Activated naive CD8-positive, alpha-beta T cell treated with anti-CD3 and anti-CD28 coated beads for 36 hours (primary cell): Measurements from ENCODE around the gene ZDHHC7. TPM values are rescaled to one million over a fixed set of nuclear protein-coding genes. Genes with fewer than 3 reads are reported as not detected.
"Not testable (repeated sequence)": the region's sequence is repeated elsewhere in the genome, so short reads cannot be mapped to it uniquely, and the experiment has no call there.

ENCODE experiments used
- DNase-seq: peaks from one replicate; pipeline ENCODE4 v3.0.0; 2021
- H3K27ac Mint-ChIP-seq: one replicate; pipeline ENCODE4 v1.8.0; 2022; ENCODE audit warnings: mild to moderate bottlenecking, moderate library complexity, mixed read lengths
- H3K27me3 Mint-ChIP-seq: one replicate; pipeline ENCODE4 v1.8.0; 2022; ENCODE audit warnings: mild to moderate bottlenecking, mixed read lengths
- H3K36me3 Mint-ChIP-seq: one replicate; pipeline ENCODE4 v1.8.0; 2021; ENCODE audit warnings: mild to moderate bottlenecking, mixed read lengths
- H3K4me1 Mint-ChIP-seq: one replicate; pipeline ENCODE4 v1.8.0; 2021; ENCODE audit warnings: mixed read lengths
- H3K4me3 Mint-ChIP-seq: one replicate; pipeline ENCODE4 v1.8.0; 2022; ENCODE audit warnings: mild to moderate bottlenecking, moderate library complexity, mixed read lengths
- H3K9me3 Mint-ChIP-seq: one replicate; pipeline ENCODE4 v1.8.0; 2022; ENCODE audit warnings: mixed read lengths
- total RNA-seq, 2 experiments: library from RNA; stranded (reverse); gene quantifications; one replicate each; pipeline ENCODE4 v1.2.3, GENCODE V29; 2021

ZDHHC7 gene
- total RNA-seq, result 10 to 100 TPM; 27.4 to 30.0 TPM

- H3K4me3 Mint-ChIP-seq, result peak within 1 kb of the TSS; percentile 97
- H3K9me3 Mint-ChIP-seq, result no peaks in the 10 kb centered on the region
- DNase-seq, result peak; percentile 87
- H3K4me1 Mint-ChIP-seq, result peaks cover 24% of the 10 kb centered on the region
- peak within 1 kb of the TSS; percentile 99 for H3K27ac Mint-ChIP-seq
- peaks cover 5% of the 10 kb centered on the region for H3K36me3 Mint-ChIP-seq
- H3K27me3 Mint-ChIP-seq, result peaks cover 3% of the 10 kb centered on the region
Measured at GRCh38 chr16:85010931-85011845, at the start of gene ZDHHC7. TSS of gene ZDHHC7 (minus strand) at chr16:85011535. CDS start at chr16:84990618, 20,917 bp downstream.

- peaks cover 50% of the 10 kb centered on the region for H3K4me1 Mint-ChIP-seq
- H3K4me3 Mint-ChIP-seq, result no peak overlapping the region
- H3K27ac Mint-ChIP-seq, result no peak overlapping the region
- H3K9me3 Mint-ChIP-seq, result no peaks in the 10 kb centered on the region
- H3K27me3 Mint-ChIP-seq, result no peaks in the 10 kb centered on the region
- no peaks in the 10 kb centered on the region for H3K36me3 Mint-ChIP-seq
- no peak for DNase-seq
Measured at GRCh38 chr16:85058909-85059308, 47.6 kb upstream of the ZDHHC7 start.

GRCh38 chr16:85057948-85058347, 46.6 kb upstream of the ZDHHC7 start:
- H3K27ac Mint-ChIP-seq, result no peak overlapping the region
- no peaks in the 10 kb centered on the region for H3K27me3 Mint-ChIP-seq
- DNase-seq, result no peak
- peaks cover 50% of the 10 kb centered on the region for H3K4me1 Mint-ChIP-seq
- H3K9me3 Mint-ChIP-seq, result no peaks in the 10 kb centered on the region
- H3K36me3 Mint-ChIP-seq, result no peaks in the 10 kb centered on the region
- no peak overlapping the region for H3K4me3 Mint-ChIP-seq

- Mint-ChIP-seq H3K4me1 (peaks cover 48% of the 10 kb centered on the region), H3K4me3 (no peak overlapping the region), H3K36me3 (no peaks in the 10 kb centered on the region), H3K27ac (peak overlapping the region; percentile 48), H3K27me3 (no peaks in the 10 kb centered on the region), H3K9me3 (no peaks in the 10 kb centered on the region)
- DNase-seq, result peak; percentile 11
Measured at GRCh38 chr16:85057212-85057889, 46.0 kb upstream of the ZDHHC7 start.

GRCh38 chr16:85056211-85056748, 44.9 kb upstream of the ZDHHC7 start:
- DNase-seq, result no peak
- no peaks in the 10 kb centered on the region for H3K27me3 Mint-ChIP-seq
- H3K4me3 Mint-ChIP-seq, result peak overlapping the region; percentile 81
- peaks cover 41% of the 10 kb centered on the region for H3K4me1 Mint-ChIP-seq
- H3K9me3 Mint-ChIP-seq, result no peaks in the 10 kb centered on the region
- peak overlapping the region; percentile 96 for H3K27ac Mint-ChIP-seq
- H3K36me3 Mint-ChIP-seq, result no peaks in the 10 kb centered on the region

GRCh38 chr16:85055493-85056210, 44.3 kb upstream of the ZDHHC7 start:
- Mint-ChIP-seq H3K4me3 (peak overlapping the region; percentile 81), H3K4me1 (peaks cover 40% of the 10 kb centered on the region), H3K9me3 (no peaks in the 10 kb centered on the region), H3K36me3 (no peaks in the 10 kb centered on the region), H3K27ac (peak overlapping the region; percentile 96), H3K27me3 (no peaks in the 10 kb centered on the region)
- DNase-seq, result peak; percentile 54

- peaks cover 42% of the 10 kb centered on the region for H3K4me1 Mint-ChIP-seq
- H3K4me3 Mint-ChIP-seq, result peak overlapping the region; percentile 81
- H3K36me3 Mint-ChIP-seq, result no peaks in the 10 kb centered on the region
- no peaks in the 10 kb centered on the region for H3K9me3 Mint-ChIP-seq
- no peak for DNase-seq
- no peaks in the 10 kb centered on the region for H3K27me3 Mint-ChIP-seq
- peak overlapping the region; percentile 96 for H3K27ac Mint-ChIP-seq
Measured at GRCh38 chr16:85054948-85055492, 43.7 kb upstream of the ZDHHC7 start.

GRCh38 chr16:85054321-85054720, 43.0 kb upstream of the ZDHHC7 start:
- H3K4me1 Mint-ChIP-seq, result peaks cover 39% of the 10 kb centered on the region
- H3K36me3 Mint-ChIP-seq, result not testable (repeated sequence)

GRCh38 chr16:85052536-85052935, 41.2 kb upstream of the ZDHHC7 start:
- H3K36me3 Mint-ChIP-seq, result no peaks in the 10 kb centered on the region
- no peaks in the 10 kb centered on the region for H3K9me3 Mint-ChIP-seq
- H3K27me3 Mint-ChIP-seq, result no peaks in the 10 kb centered on the region
- H3K4me3 Mint-ChIP-seq, result no peak overlapping the region
- no peak for DNase-seq
- H3K4me1 Mint-ChIP-seq, result peaks cover 37% of the 10 kb centered on the region
- no peak overlapping the region for H3K27ac Mint-ChIP-seq

More at GRCh38 chr16:85054321-85054720, 43.0 kb upstream of the ZDHHC7 start:
- not testable (repeated sequence) for H3K9me3 Mint-ChIP-seq, H3K4me3 Mint-ChIP-seq, H3K27ac Mint-ChIP-seq, DNase-seq, H3K27me3 Mint-ChIP-seq

- Mint-ChIP-seq H3K4me3 (no peak overlapping the region), H3K36me3 (peaks cover 2% of the 10 kb centered on the region), H3K9me3 (no peaks in the 10 kb centered on the region), H3K27me3 (no peaks in the 10 kb centered on the region), H3K4me1 (peaks cover 33% of the 10 kb centered on the region), H3K27ac (no peak overlapping the region)
- DNase-seq, result no peak
Measured at GRCh38 chr16:85051683-85052082, 40.3 kb upstream of the ZDHHC7 start.

- DNase-seq, result no peak
- H3K36me3 Mint-ChIP-seq, result peaks cover 2% of the 10 kb centered on the region
- H3K27ac Mint-ChIP-seq, result no peak overlapping the region
- H3K4me3 Mint-ChIP-seq, result no peak overlapping the region
- H3K9me3 Mint-ChIP-seq, result no peaks in the 10 kb centered on the region
- peaks cover 30% of the 10 kb centered on the region for H3K4me1 Mint-ChIP-seq
- no peaks in the 10 kb centered on the region for H3K27me3 Mint-ChIP-seq
Measured at GRCh38 chr16:85051067-85051581, 39.8 kb upstream of the ZDHHC7 start.

- Mint-ChIP-seq H3K4me3 (no peak overlapping the region), H3K9me3 (no peaks in the 10 kb centered on the region), H3K4me1 (peaks cover 21% of the 10 kb centered on the region), H3K27me3 (no peaks in the 10 kb centered on the region), H3K36me3 (peaks cover 2% of the 10 kb centered on the region), H3K27ac (no peak overlapping the region)
- DNase-seq, result no peak
Measured at GRCh38 chr16:85049706-85050305, 38.5 kb upstream of the ZDHHC7 start.

- Mint-ChIP-seq H3K27me3 (no peaks in the 10 kb centered on the region), H3K27ac (no peak overlapping the region), H3K9me3 (no peaks in the 10 kb centered on the region), H3K36me3 (peaks cover 2% of the 10 kb centered on the region), H3K4me3 (no peak overlapping the region), H3K4me1 (peaks cover 18% of the 10 kb centered on the region)
- no peak for DNase-seq
Measured at GRCh38 chr16:85048921-85049562, 37.7 kb upstream of the ZDHHC7 start.
